ENCODE results near the gene ABCC8.

ABCC8 gene

GRCh38 chr11:17391493-17392355 lies 84.9 kb downstream of the ABCC8 start:
- no peak overlapping the region for H3K4me3 ChIP-seq (ENCODE audit: low read depth, low read length)
- H3K27ac ChIP-seq (ENCODE audit: extremely low read depth, low read depth, low read length), result no peak overlapping the region
- POLR2A ChIA-PET, result no interaction called here
- no peak for TF ChIP-seq ZNF585B (tag by site-specific recombination; IDR thresholded peaks at IDR 0.05)
- peaks cover 0 to 8% of the 10 kb centered on the region in 2 experiments; a peak in 1 of 3 replicates for H3K36me3 ChIP-seq (ENCODE audit: control insufficient read depth in 2 of 2, insufficient read depth in 1 of 2, low read length in 2 of 2)
- CTCF ChIA-PET, result interaction anchor here (0.6 to 10.8 kb wide), 7 partner anchors 8 to 155 kb away, joined by 3 to 192 read pairs (median 4); partner anchors contain the start of gene OTOG
- no peaks in the 10 kb centered on the region for H3K9me3 ChIP-seq (ENCODE audit: control insufficient read depth, insufficient read depth, low read depth, low read length)
- H3K4me1 ChIP-seq (ENCODE audit: control insufficient read depth, insufficient read depth, low read length), result no peaks in the 10 kb centered on the region

GRCh38 chr11:17389957-17390649 lies 86.5 kb downstream of the ABCC8 start:
- CTCF ChIA-PET, result interaction anchor here (0.7 to 10.8 kb wide), 13 partner anchors 12 to 1243 kb away, joined by 3 to 192 read pairs (median 4); no protein-coding TSS in a partner anchor
- TF ChIP-seq ZNF692 (tag by site-specific recombination; IDR thresholded peaks at IDR 0.05) (no peak), TCF7L2 (IDR thresholded peaks at IDR 0.05; ENCODE audit: borderline replicate concordance, low read depth, low read length) (no peak), PRDM10 (tag by site-specific recombination; IDR thresholded peaks at IDR 0.05) (peak; percentile 14; the same call in 1 of the 2 replicates), ZNF776 (tag by site-specific recombination; IDR thresholded peaks at IDR 0.05; ENCODE audit: borderline replicate concordance) (no peak), ZNF157 (tag by site-specific recombination; IDR thresholded peaks at IDR 0.05) (no peak), ZNF623 (tag by site-specific recombination; IDR thresholded peaks at IDR 0.05) (no peak), ZNF335 (tag by site-specific recombination; conservative IDR thresholded peaks at IDR 0.05) (peak; percentile 95)
- POLR2A ChIA-PET, result no interaction called here
- Histone ChIP-seq H3K27ac (ENCODE audit: extremely low read depth, low read depth, low read length) (no peak overlapping the region), H3K9me3 (ENCODE audit: control insufficient read depth, insufficient read depth, low read depth, low read length) (no peaks in the 10 kb centered on the region), H3K4me3 (ENCODE audit: low read depth, low read length) (no peak overlapping the region), H3K4me1 (ENCODE audit: control insufficient read depth, insufficient read depth, low read length) (no peaks in the 10 kb centered on the region), H3K36me3 (ENCODE audit: control insufficient read depth in 2 of 2, insufficient read depth in 1 of 2, low read length in 2 of 2) (peaks cover 0 to 8% of the 10 kb centered on the region in 2 experiments; a peak in 1 of 3 replicates)

GRCh38 chr11:17389211-17389956 lies 87.3 kb downstream of the ABCC8 start:
- CTCF ChIA-PET, result interaction anchor here (0.6 to 12.3 kb wide), 26 partner anchors 9 to 1244 kb away, joined by 3 to 318 read pairs (median 4); partner anchors contain the start of gene ABCC8
- Histone ChIP-seq H3K4me3 (ENCODE audit: low read depth, low read length) (peak overlapping the region; percentile 65), H3K27ac (ENCODE audit: extremely low read depth, low read depth, low read length) (peak overlapping the region; percentile 56; the same call in 1 of the 2 replicates), H3K4me1 (ENCODE audit: control insufficient read depth, insufficient read depth, low read length) (no peaks in the 10 kb centered on the region), H3K36me3 (ENCODE audit: control insufficient read depth in 2 of 2, insufficient read depth in 1 of 2, low read length in 2 of 2) (peaks cover 0 to 8% of the 10 kb centered on the region in 2 experiments; a peak in 1 of 3 replicates), H3K9me3 (ENCODE audit: control insufficient read depth, insufficient read depth, low read depth, low read length) (no peaks in the 10 kb centered on the region)
- POLR2A ChIA-PET, result interaction anchor here (1.0 to 1.2 kb wide), 2 partner anchors 36 to 104 kb away, joined by 3 to 4 read pairs; no protein-coding TSS in a partner anchor
- peak; percentile 44; the same call in 1 of the 2 replicates for TF ChIP-seq EGR2 (tag by site-specific recombination; IDR thresholded peaks at IDR 0.05; ENCODE audit: low read depth)
- TF ChIP-seq ZNF394 (tag by site-specific recombination; IDR thresholded peaks at IDR 0.05; ENCODE audit: borderline replicate concordance), result peak; percentile 52; the same call in 1 of the 2 replicates
- no peak for TF ChIP-seq ZNF324 (tag by site-specific recombination; IDR thresholded peaks at IDR 0.05)
- TF ChIP-seq IKZF3 (tag by site-specific recombination; IDR thresholded peaks at IDR 0.05), result peak; percentile 57; the same call in 1 of the 2 replicates
- TF ChIP-seq TRIM28 (IDR thresholded peaks at IDR 0.05; ENCODE audit: borderline replicate concordance, low read length), result no peak
- TF ChIP-seq ZNF114 (tag by site-specific recombination; IDR thresholded peaks at IDR 0.05), result no peak
- peak; percentile 86 for TF ChIP-seq ZNF398 (tag by site-specific recombination; IDR thresholded peaks at IDR 0.05)
- no peak for TF ChIP-seq REPIN1 (tag by site-specific recombination; IDR thresholded peaks at IDR 0.05; ENCODE audit: low read depth)
- TF ChIP-seq ZNF140 (tag by site-specific recombination; IDR thresholded peaks at IDR 0.05), result no peak
- TF ChIP-seq WT1 (tag by site-specific recombination; IDR thresholded peaks at IDR 0.05), result 0 out of 2 replicates have a peak, but pooled peaks have one; percentile 33
